Uterus (tissue), 2 donors: ENCODE results near the gene KRT7.

Experiments used
- CTCF ChIP-seq, 4 experiments: fragments of 200-600 bp in 2 of 4; fragments of 450-650 bp in 2 of 4; sonication (generic) in 2 of 4; IDR thresholded peaks; one replicate each; pipeline ENCODE4 v1.5.1; 2016 to 2019; ENCODE audit warnings: antibody characterized with exemption in 4 of 4, mild to moderate bottlenecking in 2 of 4, moderate library complexity in 1 of 4
- POLR2A ChIP-seq, 2 donors: fragments of 450-650 bp; IDR thresholded peaks; one replicate each; pipeline ENCODE4 v1.6.1; 2016; ENCODE audit warnings: antibody characterized with exemption in 2 of 2, mild to moderate bottlenecking in 1 of 2, moderate library complexity in 1 of 2

- TF ChIP-seq CTCF (IDR thresholded peaks at IDR 0.05): no peak
- TF ChIP-seq POLR2A (IDR thresholded peaks at IDR 0.05): no peak
Measured at GRCh38 chr12:52210925-52211650, 22.0 kb upstream of the KRT7 start.
